Thyroid gland (tissue), 4 donors: ENCODE results near the gene HAAO.

Experiments used
- POLR2A ChIP-seq, 2 donors: fragments of 450-650 bp; IDR thresholded peaks; one replicate each; pipeline ENCODE4 v1.6.1; 2017; ENCODE audit warnings: antibody characterized with exemption in 2 of 2, mild to moderate bottlenecking in 2 of 2, moderate library complexity in 1 of 2
- TF ChIP-seq, protein P1 (sequence below), 6 experiments: fragments of 200-600 bp in 3 of 6; fragments of 450-650 bp in 3 of 6; sonication (generic) in 3 of 6; IDR thresholded peaks; one replicate each; pipeline ENCODE4 v1.5.1; 2016 to 2019; ENCODE audit warnings: antibody characterized with exemption in 6 of 6, mild to moderate bottlenecking in 2 of 6, inconsistent platforms in 1 of 6, moderate library complexity in 1 of 6

- TF ChIP-seq, protein P1, sequence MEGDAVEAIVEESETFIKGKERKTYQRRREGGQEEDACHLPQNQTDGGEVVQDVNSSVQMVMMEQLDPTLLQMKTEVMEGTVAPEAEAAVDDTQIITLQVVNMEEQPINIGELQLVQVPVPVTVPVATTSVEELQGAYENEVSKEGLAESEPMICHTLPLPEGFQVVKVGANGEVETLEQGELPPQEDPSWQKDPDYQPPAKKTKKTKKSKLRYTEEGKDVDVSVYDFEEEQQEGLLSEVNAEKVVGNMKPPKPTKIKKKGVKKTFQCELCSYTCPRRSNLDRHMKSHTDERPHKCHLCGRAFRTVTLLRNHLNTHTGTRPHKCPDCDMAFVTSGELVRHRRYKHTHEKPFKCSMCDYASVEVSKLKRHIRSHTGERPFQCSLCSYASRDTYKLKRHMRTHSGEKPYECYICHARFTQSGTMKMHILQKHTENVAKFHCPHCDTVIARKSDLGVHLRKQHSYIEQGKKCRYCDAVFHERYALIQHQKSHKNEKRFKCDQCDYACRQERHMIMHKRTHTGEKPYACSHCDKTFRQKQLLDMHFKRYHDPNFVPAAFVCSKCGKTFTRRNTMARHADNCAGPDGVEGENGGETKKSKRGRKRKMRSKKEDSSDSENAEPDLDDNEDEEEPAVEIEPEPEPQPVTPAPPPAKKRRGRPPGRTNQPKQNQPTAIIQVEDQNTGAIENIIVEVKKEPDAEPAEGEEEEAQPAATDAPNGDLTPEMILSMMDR (IDR thresholded peaks at IDR 0.05) = no peak
- no peak for TF ChIP-seq POLR2A (IDR thresholded peaks at IDR 0.05)
Observed at GRCh38 chr2:42802150-42802549, 9.8 kb upstream of the HAAO start.
